Measurements from ENCODE around the gene CA5A. TPM values are rescaled to one million over a fixed set of nuclear protein-coding genes. Genes with fewer than 3 reads are reported as not detected.

The CA5A gene
- total and polyA plus RNA-seq, 9 of the 15 experiments (the other 6 are each of a cell fraction or from before 2014, with no cell fraction given): not detected

- TF ChIP-seq TCF3 (CRISPR knock-in tag; IDR thresholded peaks at IDR 0.05): peak; percentile 74
- TF ChIP-seq RAD51 (IDR thresholded peaks at IDR 0.05; ENCODE audit: borderline replicate concordance, low read depth): no peak
- no peak for TF ChIP-seq EZH2 (IDR thresholded peaks at IDR 0.05; ENCODE audit: borderline replicate concordance, low read depth, low read length)
- TF ChIP-seq, protein P1, sequence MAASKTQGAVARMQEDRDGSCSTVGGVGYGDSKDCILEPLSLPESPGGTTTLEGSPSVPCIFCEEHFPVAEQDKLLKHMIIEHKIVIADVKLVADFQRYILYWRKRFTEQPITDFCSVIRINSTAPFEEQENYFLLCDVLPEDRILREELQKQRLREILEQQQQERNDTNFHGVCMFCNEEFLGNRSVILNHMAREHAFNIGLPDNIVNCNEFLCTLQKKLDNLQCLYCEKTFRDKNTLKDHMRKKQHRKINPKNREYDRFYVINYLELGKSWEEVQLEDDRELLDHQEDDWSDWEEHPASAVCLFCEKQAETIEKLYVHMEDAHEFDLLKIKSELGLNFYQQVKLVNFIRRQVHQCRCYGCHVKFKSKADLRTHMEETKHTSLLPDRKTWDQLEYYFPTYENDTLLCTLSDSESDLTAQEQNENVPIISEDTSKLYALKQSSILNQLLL (CRISPR knock-in tag; IDR thresholded peaks at IDR 0.05; ENCODE audit: borderline replicate concordance): no peak
Measured at GRCh38 chr16:87931504-87931903, 4.8 kb downstream of the CA5A start (continued).

GRCh38 chr16:87930456-87930855 lies 5.9 kb downstream of the CA5A start:
- Histone ChIP-seq H3K9me3 (replicated peaks; ENCODE audit: control insufficient read depth, insufficient read depth, low read depth, low read length) (no peaks in the 10 kb centered on the region), H3K27me3 (ENCODE audit: control insufficient read depth in 2 of 2, insufficient read depth in 2 of 2, low read length in 2 of 2) (peaks cover 21 to 54% of the 10 kb centered on the region in 2 experiments), H3K4me2 (ENCODE audit: insufficient read depth, low read length) (no peak overlapping the region), H3K79me2 (ENCODE audit: control insufficient read depth, insufficient read depth, low read length) (no peaks in the 10 kb centered on the region), H3K4me1 (replicated peaks in 1 of 2; ENCODE audit: control insufficient read depth in 2 of 2, insufficient read depth in 2 of 2, low read length in 2 of 2) (peaks cover 0 to 7% of the 10 kb centered on the region in 2 experiments; a peak in 2 of 5 replicates), H3K36me3 (ENCODE audit: control insufficient read depth, insufficient read depth, low read length) (no peaks in the 10 kb centered on the region), H3K9ac (ENCODE audit: insufficient read depth in 1 of 2, low read depth in 2 of 2, low read length in 2 of 2) (0 out of 4 replicates have a peak overlapping the region, but pooled peaks of 1 of the 2 experiments have one; percentile 36), H3K4me3 (no peak overlapping the region), H3K9me1 (ENCODE audit: control insufficient read depth, insufficient read depth, low read length) (no peaks in the 10 kb centered on the region), H2AFZ (ENCODE audit: low read depth, low read length) (no peak overlapping the region), H4K20me1 (replicated peaks; ENCODE audit: control insufficient read depth, insufficient read depth, low read length) (peaks cover 4% of the 10 kb centered on the region; the same call in 1 of the 2 replicates), H3K27ac (ENCODE audit: extremely low read depth, low read depth, low read length) (no peak overlapping the region)
- ATAC-seq (peak; percentile 79), FAIRE-seq (no peak), DNase-seq (ENCODE audit: extremely low read depth in 1 of 4, low spot score in 3 of 4) (peak; percentile 37 to 60 (median 42))
- in situ Hi-C loops (cut with MboI): no loop called here
- CTCF ChIA-PET (ENCODE audit: low intra/inter-chr PET ratio): interaction anchor here (0.6 to 1.4 kb wide), 6 partner anchors 22 to 507 kb away, joined by 3 to 8 read pairs (median 4); no protein-coding TSS in a partner anchor
- intact Hi-C loops (cut with micrococcal nuclease): no loop called here
- POLR2A ChIA-PET: no interaction called here
- 4% methylated on average over 9 of the region's 11 CpGs for WGBS (ENCODE audit: insufficient coverage, low coverage, missing lambda C conversion rate)
- BruUV-seq (replicated peaks): no TSS peak
- no peak for TF ChIP-seq HDAC3 (IDR thresholded peaks at IDR 0.05; ENCODE audit: borderline replicate concordance, partially characterized antibody)
- no peak for TF ChIP-seq MTF1 (CRISPR knock-in tag; IDR thresholded peaks at IDR 0.05; ENCODE audit: borderline replicate concordance)
- TF ChIP-seq NONO (IDR thresholded peaks at IDR 0.05; ENCODE audit: low read depth in 2 of 2, low read length in 1 of 2): no peak
- TF ChIP-seq ZNF717 (CRISPR knock-in tag; IDR thresholded peaks at IDR 0.05): no peak
- no peak for TF ChIP-seq SREBF1 (IDR thresholded peaks at IDR 0.05; ENCODE audit: borderline replicate concordance, low read depth, low read length)
- TF ChIP-seq NCOA4 (IDR thresholded peaks at IDR 0.05; ENCODE audit: partially characterized antibody): no peak
- TF ChIP-seq TSC22D4 (tag; IDR thresholded peaks at IDR 0.05): no peak
- no peak for TF ChIP-seq ZNF668 (CRISPR knock-in tag; IDR thresholded peaks at IDR 0.05)
- TF ChIP-seq CC2D1A (IDR thresholded peaks at IDR 0.05): 0 out of 2 replicates have a peak, but pooled peaks have one; percentile 21
- TF ChIP-seq RAD21 (CRISPR knock-in tag; conservative IDR thresholded peaks at IDR 0.05 in 1 of 2, IDR thresholded peaks at IDR 0.05 in 1 of 2): peak in 1 of 2 experiments; percentile 39; a peak in 3 of 4 replicates
- no peak for TF ChIP-seq YY1 (IDR thresholded peaks at IDR 0.05; ENCODE audit: borderline replicate concordance in 1 of 3, control insufficient read depth in 1 of 3, extremely low read depth in 1 of 3, insufficient read depth in 3 of 3, insufficient read length in 1 of 3, insufficient replicate concordance in 2 of 3, low read depth in 1 of 3, low read length in 2 of 3)
- TF ChIP-seq ZNF384 (IDR thresholded peaks at IDR 0.05; ENCODE audit: low read depth, low read length): peak; percentile 96
- TF ChIP-seq CBX8 (IDR thresholded peaks at IDR 0.05; ENCODE audit: borderline replicate concordance, extremely low read depth, low read depth, low read length, poor library complexity, severe bottlenecking): no peak

Data from K562 (cell line).